NCI-H524 (cell line): ENCODE results near the gene COL23A1.

Source experiments
- DNase-seq, 2 experiments: peaks; one replicate each; lab custom pipeline; 2025; lab: John Stamatoyannopoulos, UW

The COL23A1 gene

GRCh38 chr5:178532236-178532635 is 58.0 kb downstream of the COL23A1 start:
- no peak for DNase-seq

DNA sequence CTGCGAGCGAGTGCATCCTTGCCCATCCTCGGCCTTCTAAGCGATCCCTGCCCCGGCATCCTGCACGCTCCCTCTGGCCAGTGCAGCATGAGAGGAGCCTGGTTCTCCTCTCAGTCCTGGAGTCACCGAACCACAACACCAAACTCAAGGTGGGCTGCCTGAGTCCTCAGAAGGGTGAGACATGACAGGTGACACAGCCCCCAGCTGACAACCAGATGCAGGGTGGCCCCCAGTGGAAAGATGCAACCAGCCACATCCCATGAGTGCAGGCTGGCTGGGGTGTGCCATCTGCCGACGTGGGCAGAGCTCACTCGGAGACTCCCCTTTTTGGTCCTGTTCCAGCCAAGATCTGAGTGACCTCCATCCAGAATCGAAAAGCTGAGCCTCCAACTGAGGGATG is 58.4 kb downstream of the COL23A1 start:
- DNase-seq: peak; percentile 15 to 64

DNA sequence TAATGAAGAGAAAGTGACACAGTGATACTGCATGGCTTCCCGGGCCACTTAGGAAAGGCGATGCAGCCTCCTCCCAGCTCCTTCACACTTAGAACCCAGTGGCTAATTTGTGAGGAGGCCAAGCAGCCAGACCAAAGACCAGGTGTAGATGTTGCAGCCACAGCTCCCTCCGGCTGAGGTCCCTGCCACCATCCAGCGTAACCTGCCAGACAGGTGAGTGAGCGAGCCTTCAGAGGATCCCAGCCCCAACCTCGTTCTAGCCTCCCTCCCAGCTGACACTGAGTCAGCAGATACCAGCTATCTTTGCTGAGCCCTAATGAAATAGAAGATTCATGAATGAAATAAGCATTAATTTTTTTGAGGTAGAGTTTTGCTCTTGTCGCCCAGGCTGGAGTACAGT is 59.7 kb downstream of the COL23A1 start:
- DNase-seq: no peak

DNA sequence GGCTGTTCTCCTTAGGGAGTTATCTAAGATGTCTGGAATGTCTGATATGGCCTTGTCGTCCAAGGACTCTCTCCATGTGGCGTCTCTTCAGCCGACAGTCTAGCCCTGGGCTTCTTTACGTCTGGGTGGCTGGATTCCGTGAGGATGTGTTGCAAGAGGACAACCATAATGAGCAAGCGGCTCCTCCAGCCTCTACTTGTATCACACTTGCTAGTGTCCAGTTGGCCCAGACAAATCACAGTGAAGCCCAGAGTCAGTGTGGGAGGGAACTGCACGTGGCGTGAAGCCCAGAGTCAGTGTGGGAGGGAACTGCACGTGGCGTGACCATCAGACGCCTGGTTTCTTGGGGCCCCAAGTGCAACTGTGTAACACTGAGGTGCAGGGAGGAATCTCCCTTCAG is 61.1 kb downstream of the COL23A1 start:
- DNase-seq: no peak

GRCh38 chr5:178527458-178528307 is 62.5 kb downstream of the COL23A1 start:
- no peak for DNase-seq

- DNase-seq: no peak
These were observed 63.3 kb downstream of the COL23A1 start for GRCh38 chr5:178526773-178527457.

DNA sequence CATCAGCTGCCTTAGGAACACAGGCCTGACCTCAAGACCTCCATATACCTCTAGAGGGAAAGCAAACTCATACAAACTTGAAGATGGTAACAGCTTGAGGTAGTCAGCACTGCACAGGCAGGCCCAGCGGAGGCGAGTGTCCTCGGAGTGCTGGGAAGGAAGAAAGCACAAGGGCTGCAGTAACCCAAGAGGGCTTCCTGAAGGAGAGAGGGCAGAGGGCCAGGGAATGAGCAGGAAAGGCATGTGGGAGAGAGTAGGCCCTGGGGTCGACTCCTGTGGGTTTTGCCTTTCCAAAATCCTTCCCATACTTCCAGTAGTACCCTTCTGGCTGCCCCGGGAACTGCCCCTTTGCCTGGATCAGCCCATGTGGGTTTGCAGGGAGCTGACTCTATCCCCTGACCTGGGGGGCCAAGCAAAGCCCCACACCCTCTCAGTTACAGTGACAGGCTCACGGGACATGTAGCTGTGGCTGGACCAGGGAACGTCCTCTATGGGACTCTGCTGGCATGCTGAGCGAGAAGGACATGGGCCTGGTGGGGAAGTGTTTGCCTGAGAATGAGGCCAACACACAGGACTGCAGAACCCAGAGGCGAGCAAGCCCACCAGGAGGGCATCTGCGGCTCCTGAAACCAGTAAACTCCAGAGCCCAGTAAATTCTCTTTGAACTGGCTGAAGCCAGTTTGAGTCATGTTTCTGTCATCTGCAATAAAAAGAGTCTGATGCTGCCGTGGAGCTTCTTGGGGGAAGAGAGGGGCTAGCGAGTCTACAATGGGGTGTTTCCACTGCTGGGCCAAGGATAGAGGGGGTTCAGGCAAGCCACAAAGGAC is 64.1 kb downstream of the COL23A1 start:
- no peak for DNase-seq

DNA sequence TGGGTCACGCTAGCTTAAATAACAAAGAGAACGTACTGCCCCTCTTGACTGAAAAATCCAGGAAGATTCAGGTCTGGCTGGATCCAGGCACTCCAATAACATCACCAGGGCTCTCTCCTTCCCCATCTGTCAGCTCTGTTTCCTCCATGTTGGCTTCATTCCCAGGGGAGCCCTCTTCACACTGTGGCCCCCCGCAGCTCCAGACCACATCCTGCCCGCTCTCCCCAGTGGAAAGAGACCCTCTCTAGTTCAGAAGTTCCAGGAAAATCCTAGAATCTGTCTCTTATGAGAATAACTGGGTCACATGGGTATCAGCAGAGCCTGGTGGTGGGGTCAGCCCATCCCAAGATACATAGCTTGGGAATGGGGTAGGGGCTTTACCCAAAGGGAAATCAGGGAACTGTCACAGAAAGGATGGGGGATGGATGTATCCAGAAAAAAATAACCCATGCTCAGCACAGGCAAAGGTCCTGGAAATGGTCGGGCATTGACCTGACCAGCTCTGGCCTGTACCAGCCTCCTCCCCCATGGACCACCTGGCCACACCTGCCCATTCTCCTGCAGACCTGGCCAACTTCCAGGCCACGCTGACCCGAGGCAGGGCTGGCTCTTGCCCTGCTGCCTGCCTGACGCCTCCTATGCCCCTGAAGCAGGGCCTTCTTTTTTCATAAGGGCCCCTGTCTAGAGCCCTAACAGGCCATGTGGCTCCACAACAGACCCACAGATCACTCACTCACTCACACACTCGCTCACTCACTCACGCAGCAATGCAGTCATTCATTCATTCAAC is 65.9 kb downstream of the COL23A1 start:
- no peak for DNase-seq

DNA sequence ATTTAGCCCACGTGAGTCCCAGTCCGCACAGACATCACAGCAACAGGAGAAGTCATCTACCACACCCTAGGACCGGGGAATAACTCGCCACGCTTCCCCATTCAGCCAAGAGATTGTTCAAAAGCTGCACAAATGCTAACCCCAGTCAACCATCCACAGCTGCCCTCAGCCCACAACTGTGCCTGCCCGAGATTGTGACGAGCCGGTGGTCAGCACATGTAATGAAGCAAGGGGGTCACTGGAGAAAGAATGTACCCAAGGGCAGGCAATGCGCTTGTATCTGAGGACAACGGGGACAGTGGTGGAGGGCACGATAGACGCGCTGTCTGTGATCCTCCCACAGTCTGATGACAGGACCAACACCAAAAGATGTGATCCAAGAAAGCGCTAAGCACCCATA is 67.8 kb downstream of the COL23A1 start:
- DNase-seq: no peak

DNA sequence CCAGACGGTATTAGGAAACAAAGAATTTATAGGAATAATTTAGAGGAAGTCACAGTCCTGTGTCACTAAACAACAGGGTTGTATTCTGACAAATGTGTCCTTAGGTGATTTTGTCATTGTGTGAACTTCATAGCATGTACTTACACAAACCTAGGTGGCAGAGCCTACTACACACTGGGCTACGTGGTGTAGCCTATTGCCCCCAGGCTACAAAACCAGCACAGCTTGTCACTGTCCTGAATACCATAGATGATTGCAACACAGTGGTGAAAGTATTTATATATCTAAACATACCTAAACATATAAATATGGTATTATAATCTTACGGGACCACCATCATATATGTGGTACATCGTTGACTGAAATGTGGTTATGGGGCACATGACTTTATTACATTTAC is 69.3 kb downstream of the COL23A1 start:
- no peak for DNase-seq

GRCh38 chr5:178519804-178520203 is 70.4 kb downstream of the COL23A1 start:
- DNase-seq: no peak

- no peak for DNase-seq
These were observed 71.0 kb downstream of the COL23A1 start for GRCh38 chr5:178519155-178519554.

- DNase-seq: peak in 1 of 2 experiments; percentile 1
These were observed 73.5 kb downstream of the COL23A1 start for GRCh38 chr5:178516504-178517235.

- no peak for DNase-seq
These were observed 74.3 kb downstream of the COL23A1 start for GRCh38 chr5:178515776-178516503.

DNA sequence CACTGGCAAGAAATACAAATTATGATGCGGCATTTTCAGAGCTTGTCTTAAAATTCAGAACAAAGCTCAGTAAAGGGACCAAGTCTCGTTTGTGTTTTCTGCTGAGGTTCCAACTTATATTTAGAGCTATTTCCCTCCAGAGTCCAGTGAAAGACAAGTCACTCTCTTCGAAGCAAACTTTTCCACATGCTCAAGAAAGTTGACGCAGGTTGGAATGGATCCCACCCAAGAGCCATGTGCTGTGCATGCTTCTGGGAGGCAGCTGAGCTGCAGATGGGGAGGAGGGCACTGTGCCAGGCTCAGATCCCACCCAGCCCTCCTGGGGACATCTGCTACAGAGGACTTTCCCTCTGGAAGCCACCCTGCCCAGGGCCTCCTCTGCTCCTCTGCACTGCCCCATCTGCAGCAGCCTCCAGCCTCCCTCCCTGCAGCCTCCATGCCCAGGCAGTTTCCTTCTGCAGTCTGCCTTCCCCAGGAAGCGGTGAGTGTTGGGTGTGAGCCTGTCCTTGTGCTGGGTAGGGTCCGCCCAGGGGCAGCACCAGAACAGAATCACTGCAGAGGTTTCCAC is 75.3 kb downstream of the COL23A1 start:
- no peak for DNase-seq

- DNase-seq: no peak
These were observed 79.0 kb downstream of the COL23A1 start for GRCh38 chr5:178511172-178511571.

DNA sequence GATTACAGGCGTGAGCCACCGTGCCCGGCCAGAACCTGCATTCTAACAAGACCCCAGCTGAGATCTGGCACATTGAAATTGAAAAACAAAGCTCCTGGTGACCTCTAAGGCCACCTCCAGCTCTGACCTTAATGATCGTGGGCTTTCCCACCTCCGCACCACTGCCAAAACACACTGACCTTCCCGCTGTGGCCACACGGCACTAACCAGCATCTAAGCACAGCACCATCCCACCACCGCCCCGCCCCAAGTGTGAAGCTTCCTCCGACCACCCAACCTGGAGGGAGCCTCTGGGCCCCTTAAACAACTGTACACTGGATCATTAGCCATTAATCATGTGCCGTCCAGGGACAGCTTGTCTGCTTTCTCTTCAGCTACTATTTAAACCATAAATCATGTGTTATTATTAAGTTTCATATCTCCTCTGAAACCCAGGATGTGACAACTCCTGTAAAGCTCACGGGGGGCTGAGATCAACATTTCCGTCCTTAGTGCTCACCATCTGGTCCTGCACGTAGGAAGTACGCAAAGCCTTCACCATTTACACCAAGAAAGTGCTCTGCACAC is 80.6 kb downstream of the COL23A1 start:
- DNase-seq: no peak

- DNase-seq: no peak
These were observed 82.9 kb downstream of the COL23A1 start for GRCh38 chr5:178507151-178507932.
